Measurements from ENCODE around the gene FASLG.

DNA sequence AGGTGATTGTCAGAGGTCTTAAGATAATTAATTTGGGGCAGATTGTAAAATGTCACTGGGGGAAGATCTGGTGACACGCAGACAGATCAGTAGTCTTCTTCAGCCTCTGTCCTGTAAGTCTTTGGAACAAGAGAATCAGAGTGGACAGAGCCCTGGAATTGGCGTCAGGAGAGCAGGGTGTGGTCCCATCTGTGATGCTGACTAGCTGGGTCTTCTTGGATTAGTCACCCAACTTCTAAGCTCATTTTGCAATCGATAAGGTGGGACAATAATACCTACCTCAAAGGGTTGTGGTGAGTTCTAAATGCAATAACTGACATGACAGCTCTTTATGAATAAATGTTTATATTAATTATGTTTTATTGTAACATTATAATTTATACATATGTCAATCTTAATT, 4.8 kb downstream of the FASLG start:
- TF ChIP-seq POLR2A (IDR thresholded peaks at IDR 0.05), result no peak
- TF ChIP-seq, protein P1, sequence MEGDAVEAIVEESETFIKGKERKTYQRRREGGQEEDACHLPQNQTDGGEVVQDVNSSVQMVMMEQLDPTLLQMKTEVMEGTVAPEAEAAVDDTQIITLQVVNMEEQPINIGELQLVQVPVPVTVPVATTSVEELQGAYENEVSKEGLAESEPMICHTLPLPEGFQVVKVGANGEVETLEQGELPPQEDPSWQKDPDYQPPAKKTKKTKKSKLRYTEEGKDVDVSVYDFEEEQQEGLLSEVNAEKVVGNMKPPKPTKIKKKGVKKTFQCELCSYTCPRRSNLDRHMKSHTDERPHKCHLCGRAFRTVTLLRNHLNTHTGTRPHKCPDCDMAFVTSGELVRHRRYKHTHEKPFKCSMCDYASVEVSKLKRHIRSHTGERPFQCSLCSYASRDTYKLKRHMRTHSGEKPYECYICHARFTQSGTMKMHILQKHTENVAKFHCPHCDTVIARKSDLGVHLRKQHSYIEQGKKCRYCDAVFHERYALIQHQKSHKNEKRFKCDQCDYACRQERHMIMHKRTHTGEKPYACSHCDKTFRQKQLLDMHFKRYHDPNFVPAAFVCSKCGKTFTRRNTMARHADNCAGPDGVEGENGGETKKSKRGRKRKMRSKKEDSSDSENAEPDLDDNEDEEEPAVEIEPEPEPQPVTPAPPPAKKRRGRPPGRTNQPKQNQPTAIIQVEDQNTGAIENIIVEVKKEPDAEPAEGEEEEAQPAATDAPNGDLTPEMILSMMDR (IDR thresholded peaks at IDR 0.05), result no peak
- TF ChIP-seq POLR2AphosphoS5 (IDR thresholded peaks at IDR 0.05), result no peak
- TF ChIP-seq EP300 (IDR thresholded peaks at IDR 0.05), result no peak
